Gastrocnemius medialis (tissue), 4 donors: ENCODE measurements around the gene XPO1. TPM values are rescaled to one million over a fixed set of nuclear protein-coding genes. Genes with fewer than 3 reads are reported as not detected.

Source experiments
- ATAC-seq, 2 donors: fragments of 150-250 bp; one replicate each; pipeline ENCODE4 v1.9.1; 2016
- DNase-seq, 2 donors: peaks; one replicate each; pipeline ENCODE4 v3.0.0-alpha.2; 2019
- H3K27ac ChIP-seq, 4 donors: fragments of 200-600 bp; sonication (generic); 1 replicate in 1 of 4; 2 replicates in 3 of 4; pipeline ENCODE4 v1.5.1; 2016 to 2018; ENCODE audit warnings: mild to moderate bottlenecking in 2 of 4, moderate library complexity in 1 of 4
- H3K27me3 ChIP-seq, 3 donors: fragments of 200-600 bp; sonication (generic) in 2 of 3; 1 replicate in 1 of 3; 2 replicates in 2 of 3; pipeline versions ENCODE4 v1.5.1 to v1.6.0; 2016 to 2019; ENCODE audit warnings: mild to moderate bottlenecking in 1 of 3, moderate library complexity in 1 of 3
- H3K36me3 ChIP-seq, 2 donors: fragments of 200-600 bp; sonication (generic) in 1 of 2; one replicate each; pipeline ENCODE4 v1.5.1; 2017 to 2018
- H3K4me1 ChIP-seq, 2 donors: fragments of 200-600 bp; sonication (generic) in 1 of 2; one replicate each; pipeline ENCODE4 v1.5.1; 2016 to 2017; ENCODE audit warnings: mild to moderate bottlenecking in 2 of 2
- H3K4me3 ChIP-seq, 4 donors: fragments of 200-600 bp; sonication (generic) in 3 of 4; 1 replicate in 1 of 4; 2 replicates in 3 of 4; pipeline ENCODE4 v1.5.1; 2016 to 2019; ENCODE audit warnings: mild to moderate bottlenecking in 2 of 4
- H3K9me3 ChIP-seq, 3 donors: fragments of 200-600 bp; sonication (generic) in 2 of 3; 1 replicate in 1 of 3; 2 replicates in 2 of 3; pipeline ENCODE4 v1.5.1; 2016 to 2019
- CTCF ChIP-seq, 5 experiments: fragments of 450-650 bp in 3 of 5; fragments of 200-600 bp in 2 of 5; sonication (generic) in 2 of 5; IDR thresholded peaks in 4 of 5; conservative IDR thresholded peaks in 1 of 5; 1 replicate in 4 of 5; 2 replicates in 1 of 5; pipeline ENCODE4 v1.5.1; 2016 to 2019; ENCODE audit warnings: antibody characterized with exemption in 5 of 5, mild to moderate bottlenecking in 3 of 5, moderate library complexity in 3 of 5
- POLR2A ChIP-seq, 2 donors: fragments of 450-650 bp; IDR thresholded peaks; one replicate each; pipeline ENCODE4 v1.6.1; 2017; ENCODE audit warnings: antibody characterized with exemption in 2 of 2, mild to moderate bottlenecking in 2 of 2, moderate library complexity in 2 of 2
- in situ Hi-C, 4 donors: fragments of 200-750 bp; cut with MboI; loops; one replicate each; pipeline versions ENCODE4 v1.15.0 to v1.8.0; 2017; ENCODE audit warnings: low sequenced_read_pairs in 4 of 4
- intact Hi-C: fragments of 100-400 bp; cut with DNase I; formaldehyde crosslinking; loops from one replicate; pipeline ENCODE4 v1.15.1; 2023; ENCODE audit warnings: low total_unique reads
- total RNA-seq, 4 donors: library from RNA; depleted of rRNA; stranded (reverse); fragments of >200 nt; gene quantifications; one replicate each; pipeline versions ENCODE4 v1.1.0 to v1.2.3, GENCODE V29; 2016

Gene XPO1
- total RNA-seq, 4 donors from 2014 or later = 34.3 to 69.1 (median 56.3) TPM

GRCh38 chr2:61439241-61440002 lies 98.7 kb downstream of the XPO1 start:
- TF ChIP-seq POLR2A (IDR thresholded peaks at IDR 0.05) (no peak), CTCF (IDR thresholded peaks at IDR 0.05 in 4 of 5, conservative IDR thresholded peaks at IDR 0.05 in 1 of 5) (no peak)
- ATAC-seq = peak; percentile 65 to 66
- DNase-seq = peak; percentile 73 to 92
- intact Hi-C loops (loop anchor here (2.0 to 10.0 kb wide), 2 partner anchors 265 to 325 kb away; no protein-coding TSS in a partner anchor), in situ Hi-C loops (no loop called here)
- Histone ChIP-seq H3K36me3 (no peaks in the 10 kb centered on the region), H3K27me3 (no peaks in the 10 kb centered on the region), H3K4me3 (peak overlapping the region in 1 of 4 donors; percentile 9), H3K4me1 (peaks cover 81 to 85% of the 10 kb centered on the region in 2 donors), H3K9me3 (no peaks in the 10 kb centered on the region), H3K27ac (peak overlapping the region; percentile 83 to 86 (median 85))

- Histone ChIP-seq H3K36me3 (no peaks in the 10 kb centered on the region), H3K4me1 (peaks cover 80 to 88% of the 10 kb centered on the region in 2 donors), H3K9me3 (no peaks in the 10 kb centered on the region), H3K4me3 (no peak overlapping the region), H3K27ac (peak overlapping the region; percentile 83 to 86 (median 85)), H3K27me3 (no peaks in the 10 kb centered on the region)
- in situ Hi-C loops = no loop called here
- intact Hi-C loops = loop anchor here (2.0 to 10.0 kb wide), 2 partner anchors 266 to 326 kb away; no protein-coding TSS in a partner anchor
- DNase-seq (no peak), ATAC-seq (no peak)
- no peak for TF ChIP-seq POLR2A (IDR thresholded peaks at IDR 0.05)
- TF ChIP-seq CTCF (IDR thresholded peaks at IDR 0.05 in 4 of 5, conservative IDR thresholded peaks at IDR 0.05 in 1 of 5) = no peak
Measured at GRCh38 chr2:61438670-61439069, 99.5 kb downstream of the XPO1 start.

GRCh38 chr2:61437170-61437569 lies 101.0 kb downstream of the XPO1 start:
- Histone ChIP-seq H3K36me3 (no peaks in the 10 kb centered on the region), H3K27ac (peak overlapping the region; percentile 83 to 86 (median 85)), H3K4me1 (peaks cover 81 to 84% of the 10 kb centered on the region in 2 donors), H3K4me3 (no peak overlapping the region), H3K27me3 (no peaks in the 10 kb centered on the region), H3K9me3 (no peaks in the 10 kb centered on the region)
- intact Hi-C loops = loop anchor here (10.0 kb wide), 1 partner anchor 328 kb away; no protein-coding TSS in a partner anchor
- TF ChIP-seq CTCF (IDR thresholded peaks at IDR 0.05 in 4 of 5, conservative IDR thresholded peaks at IDR 0.05 in 1 of 5) = no peak
- TF ChIP-seq POLR2A (IDR thresholded peaks at IDR 0.05) = no peak
- DNase-seq (no peak), ATAC-seq (no peak)
- in situ Hi-C loops = no loop called here

GRCh38 chr2:61436092-61436491 lies 102.1 kb downstream of the XPO1 start:
- in situ Hi-C loops = no loop called here
- ATAC-seq = peak; percentile 68 to 73
- Histone ChIP-seq H3K4me3 (peak overlapping the region; percentile 21 to 37 (median 23)), H3K36me3 (no peaks in the 10 kb centered on the region), H3K27me3 (no peaks in the 10 kb centered on the region), H3K4me1 (peaks cover 70 to 74% of the 10 kb centered on the region in 2 donors), H3K27ac (peak overlapping the region; percentile 83 to 86 (median 85)), H3K9me3 (no peaks in the 10 kb centered on the region)
- TF ChIP-seq POLR2A (IDR thresholded peaks at IDR 0.05) (no peak), CTCF (IDR thresholded peaks at IDR 0.05 in 4 of 5, conservative IDR thresholded peaks at IDR 0.05 in 1 of 5) (no peak)
- intact Hi-C loops = loop anchor here (10.0 kb wide), 1 partner anchor 329 kb away; no protein-coding TSS in a partner anchor
- DNase-seq = peak; percentile 55 to 81
